Stomach (tissue), 4 donors: ENCODE data around the gene VGLL4.

ENCODE experiments used
- CTCF ChIP-seq, 7 experiments: fragments of 450-650 bp in 4 of 7; fragments of 200-600 bp in 3 of 7; sonication (generic) in 3 of 7; IDR thresholded peaks; one replicate each; pipeline ENCODE4 v1.5.1; 2016 to 2019; ENCODE audit warnings: antibody characterized with exemption in 7 of 7, control low read depth in 2 of 7, mild to moderate bottlenecking in 1 of 7
- POLR2A ChIP-seq, 4 donors: fragments of 450-650 bp; IDR thresholded peaks; one replicate each; pipeline ENCODE4 v1.6.1; 2016; ENCODE audit warnings: antibody characterized with exemption in 4 of 4, control low read depth in 2 of 4, mild to moderate bottlenecking in 1 of 4, moderate library complexity in 1 of 4
- POLR2AphosphoS5 ChIP-seq, 3 donors: sonication (generic); formaldehyde crosslinking; IDR thresholded peaks; one replicate each; pipeline ENCODE4 v1.6.1; 2016; ENCODE audit warnings: antibody characterized with exemption in 3 of 3

- TF ChIP-seq CTCF (IDR thresholded peaks at IDR 0.05) (no peak), POLR2A (IDR thresholded peaks at IDR 0.05) (no peak), POLR2AphosphoS5 (IDR thresholded peaks at IDR 0.05) (no peak)
These were observed 17.6 kb downstream of the VGLL4 start for GRCh38 chr3:11626084-11626463.
